ENCODE data around the gene PCDHGC5. TPM values are rescaled to one million over a fixed set of nuclear protein-coding genes. Genes with fewer than 3 reads are reported as not detected.

Gene PCDHGC5
- total and polyA plus RNA-seq, 12 donors, result 0.38 to 10.2 (median 3.3) TPM

DNA sequence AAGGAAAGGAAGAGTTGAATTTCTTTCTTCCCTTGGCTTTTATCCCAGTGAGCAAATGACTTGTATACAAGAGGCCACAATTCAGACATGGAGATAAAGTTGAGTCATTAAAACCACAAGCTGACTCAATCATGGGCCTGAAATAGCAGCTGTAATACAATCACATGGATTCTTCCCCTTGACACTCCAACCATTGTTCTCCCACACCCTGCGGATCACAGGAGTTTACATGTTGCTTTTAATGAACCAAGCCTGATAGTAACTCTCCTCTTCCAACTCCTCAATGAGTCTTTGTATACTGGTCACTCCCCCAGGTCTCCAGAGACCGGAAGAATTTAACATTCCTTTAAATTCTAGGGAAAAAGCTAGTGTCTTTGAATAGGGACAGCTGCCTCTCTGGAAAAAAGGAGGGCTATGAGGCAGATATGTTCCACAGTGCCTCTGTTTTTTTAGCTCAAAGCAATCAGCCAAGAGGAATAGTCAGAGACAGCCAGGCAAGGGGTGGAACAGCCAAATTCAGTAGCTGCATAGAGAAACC is 32.4 kb downstream of the PCDHGC5 start:
- peak overlapping the region; percentile 37 to 94 (median 86) for H3K27ac ChIP-seq
- H3K4me1 ChIP-seq, result peaks cover 12 to 85% (median 67%) of the 10 kb centered on the region in 9 donors
- ATAC-seq, result peak; percentile 65 to 87 (median 86)
- DNase-seq, result peak in 1 of 2 donors; percentile 80
- peaks cover 0 to 82% (median 12%) of the 10 kb centered on the region in 9 donors for H3K36me3 ChIP-seq
- no peak overlapping the region for H3K4me3 ChIP-seq
- H3K27me3 ChIP-seq, result no peaks in the 10 kb centered on the region
- intact Hi-C loops (cut with DNase I), result loop anchor here (5.0 to 10.0 kb wide), 9 partner anchors 36 to 107 kb away; partner anchors contain the start of genes PCDHGA12 (in 3 of the 10), PCDHGB7 (in 3 of the 10), PCDHGC3 (in 3 of the 10) and PCDHGA11 (in 2 of the 10)
- TF ChIP-seq, protein P1, sequence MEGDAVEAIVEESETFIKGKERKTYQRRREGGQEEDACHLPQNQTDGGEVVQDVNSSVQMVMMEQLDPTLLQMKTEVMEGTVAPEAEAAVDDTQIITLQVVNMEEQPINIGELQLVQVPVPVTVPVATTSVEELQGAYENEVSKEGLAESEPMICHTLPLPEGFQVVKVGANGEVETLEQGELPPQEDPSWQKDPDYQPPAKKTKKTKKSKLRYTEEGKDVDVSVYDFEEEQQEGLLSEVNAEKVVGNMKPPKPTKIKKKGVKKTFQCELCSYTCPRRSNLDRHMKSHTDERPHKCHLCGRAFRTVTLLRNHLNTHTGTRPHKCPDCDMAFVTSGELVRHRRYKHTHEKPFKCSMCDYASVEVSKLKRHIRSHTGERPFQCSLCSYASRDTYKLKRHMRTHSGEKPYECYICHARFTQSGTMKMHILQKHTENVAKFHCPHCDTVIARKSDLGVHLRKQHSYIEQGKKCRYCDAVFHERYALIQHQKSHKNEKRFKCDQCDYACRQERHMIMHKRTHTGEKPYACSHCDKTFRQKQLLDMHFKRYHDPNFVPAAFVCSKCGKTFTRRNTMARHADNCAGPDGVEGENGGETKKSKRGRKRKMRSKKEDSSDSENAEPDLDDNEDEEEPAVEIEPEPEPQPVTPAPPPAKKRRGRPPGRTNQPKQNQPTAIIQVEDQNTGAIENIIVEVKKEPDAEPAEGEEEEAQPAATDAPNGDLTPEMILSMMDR (IDR thresholded peaks at IDR 0.05), result no peak
- H3K9me3 ChIP-seq, result no peaks in the 10 kb centered on the region
- 13 to 21% methylated on average over 2 of the region's 2 CpGs for WGBS, 2 donors

DNA sequence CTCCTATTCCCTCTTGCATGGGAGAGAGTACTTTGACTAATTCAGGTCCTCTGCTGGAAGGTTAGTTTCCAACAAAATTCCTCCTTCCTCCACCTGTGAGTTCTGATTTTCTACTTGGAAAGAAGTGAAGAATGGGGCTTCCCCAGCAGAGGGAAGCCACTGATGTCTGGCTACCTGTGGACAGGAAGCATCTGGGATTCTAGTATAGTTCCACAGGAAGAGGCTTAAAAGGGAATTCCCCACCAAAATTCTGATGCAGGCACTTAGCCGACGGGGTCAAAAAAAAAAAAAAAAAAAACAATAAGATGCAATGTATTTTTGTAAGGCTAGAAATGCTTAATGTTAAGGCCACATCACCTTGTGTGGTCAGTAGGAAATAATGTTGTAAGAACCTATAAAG is 33.4 kb downstream of the PCDHGC5 start:
- WGBS, 2 donors, result 44 to 45% methylated on average over 2 of the region's 2 CpGs
- peaks cover 0 to 82% (median 20%) of the 10 kb centered on the region in 9 donors for H3K36me3 ChIP-seq
- ATAC-seq (no peak), DNase-seq (no peak)
- no peaks in the 10 kb centered on the region for H3K27me3 ChIP-seq
- H3K4me3 ChIP-seq, result no peak overlapping the region
- intact Hi-C loops (cut with DNase I), result loop anchor here (5.0 to 10.0 kb wide), 9 partner anchors 35 to 108 kb away; partner anchors contain the start of genes PCDHGA12 (in 3 of the 10), PCDHGB7 (in 3 of the 10), PCDHGC3 (in 3 of the 10) and PCDHGA11 (in 2 of the 10)
- H3K27ac ChIP-seq, result peak overlapping the region in 9 of 10 donors; percentile 68 to 94 (median 87)
- TF ChIP-seq, protein P1 (IDR thresholded peaks at IDR 0.05), result no peak
- peaks cover 12 to 75% (median 62%) of the 10 kb centered on the region in 9 donors for H3K4me1 ChIP-seq
- no peaks in the 10 kb centered on the region for H3K9me3 ChIP-seq

DNA sequence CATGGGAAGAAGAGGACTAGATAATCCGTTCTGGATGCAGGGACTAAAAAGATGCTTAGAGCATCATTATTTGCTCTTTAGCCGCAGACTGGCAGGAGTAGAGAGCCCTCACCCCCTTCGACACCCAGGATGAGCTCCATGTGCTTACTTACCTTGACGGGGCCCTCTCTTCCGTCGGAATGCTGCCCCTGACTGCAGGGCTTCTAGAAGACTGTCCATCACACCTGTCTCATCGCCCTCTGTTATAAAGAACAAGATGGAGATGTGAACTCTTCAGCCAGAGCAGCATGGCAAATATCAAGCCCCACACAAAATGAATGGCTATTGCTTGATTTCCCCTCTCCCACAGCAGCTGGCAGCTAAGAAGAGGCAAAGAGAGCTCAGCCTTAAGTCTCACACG is 35.1 kb downstream of the PCDHGC5 start:
- peaks cover 0 to 82% (median 16%) of the 10 kb centered on the region in 9 donors for H3K36me3 ChIP-seq
- intact Hi-C loops (cut with DNase I), result loop anchor here (1.0 to 10.0 kb wide), 15 partner anchors 15 to 109 kb away; partner anchors contain the start of genes PCDHGA12 (in 4 of the 10), PCDHGB7 (in 4 of the 10), PCDHGC3 (in 3 of the 10) and PCDHGA11 (in 2 of the 10)

More for the DNA sequence above, 35.1 kb downstream of the PCDHGC5 start:
- no peaks in the 10 kb centered on the region for H3K27me3 ChIP-seq
- no peaks in the 10 kb centered on the region for H3K9me3 ChIP-seq
- no peak for ATAC-seq
- H3K4me1 ChIP-seq, result peaks cover 12 to 87% (median 74%) of the 10 kb centered on the region in 9 donors
- TF ChIP-seq, protein P1 (IDR thresholded peaks at IDR 0.05), result no peak
- no peak overlapping the region for H3K4me3 ChIP-seq
- DNase-seq, result no peak
- WGBS, 2 donors, result 86 to 87% methylated on average over 8 of the region's 8 CpGs
- H3K27ac ChIP-seq, result peak overlapping the region in 8 of 10 donors; percentile 10 to 94 (median 78)

All from heart right ventricle (tissue), 16 donors.